Liver (tissue), 9 donors: ENCODE measurements around the gene PPARA. TPM values are rescaled to one million over a fixed set of nuclear protein-coding genes. Genes with fewer than 3 reads are reported as not detected.

Experiments used
- DNase-seq: peaks from one replicate; pipeline ENCODE4 v3.0.0-alpha.2; 2017; ENCODE audit warnings: low spot score
- H3K27ac ChIP-seq, 2 donors: one replicate each; pipeline ENCODE4 v1.7.0; 2013; ENCODE audit warnings: inconsistent platforms in 2 of 2, low read length in 2 of 2, control low read depth in 1 of 2, low read depth in 1 of 2, mild to moderate bottlenecking in 1 of 2
- H3K27me3 ChIP-seq, 4 donors: one replicate each; pipeline versions ENCODE4 v1.6.1 to v1.7.0; 2013; ENCODE audit warnings: low read length in 3 of 4, inconsistent platforms in 1 of 4, mild to moderate bottlenecking in 1 of 4, moderate library complexity in 1 of 4; ENCODE audit not compliant: control insufficient read depth in 4 of 4, insufficient read depth in 4 of 4
- H3K36me3 ChIP-seq, 4 donors: one replicate each; pipeline versions ENCODE4 v1.6.1 to v1.7.0; 2013; ENCODE audit warnings: low read length in 3 of 4, mild to moderate bottlenecking in 3 of 4, low read depth in 1 of 4, moderate library complexity in 1 of 4; ENCODE audit not compliant: control insufficient read depth in 4 of 4, insufficient read depth in 3 of 4
- H3K4me1 ChIP-seq, 4 donors: one replicate each; pipeline versions ENCODE4 v1.6.1 to v1.7.0; 2013; ENCODE audit warnings: low read length in 3 of 4, mild to moderate bottlenecking in 3 of 4, moderate library complexity in 1 of 4; ENCODE audit not compliant: control insufficient read depth in 4 of 4, insufficient read depth in 4 of 4
- H3K4me3 ChIP-seq, 3 donors: one replicate each; pipeline versions ENCODE4 v1.6.1 to v1.7.0; 2013; ENCODE audit warnings: low read length in 3 of 3, control low read depth in 1 of 3, low read depth in 1 of 3, mild to moderate bottlenecking in 1 of 3
- H3K9ac ChIP-seq, 2 donors: one replicate each; pipeline ENCODE4 v1.7.0; 2013; ENCODE audit warnings: low read length in 2 of 2, mild to moderate bottlenecking in 2 of 2, moderate library complexity in 2 of 2, control low read depth in 1 of 2, low read depth in 1 of 2
- H3K9me3 ChIP-seq, 4 donors: one replicate each; pipeline versions ENCODE4 v1.6.1 to v1.7.0; 2013; ENCODE audit warnings: low read length in 3 of 4; ENCODE audit not compliant: control insufficient read depth in 4 of 4
- ATF3 ChIP-seq: IDR thresholded peaks from 2 replicates; pipeline ENCODE4 v1.6.1; 2016; ENCODE audit warnings: antibody characterized with exemption
- FOXA1 ChIP-seq: IDR thresholded peaks from 2 replicates; pipeline ENCODE4 v1.6.1; 2016; ENCODE audit warnings: antibody characterized with exemption
- FOXA2 ChIP-seq: IDR thresholded peaks from 2 replicates; pipeline ENCODE4 v1.6.1; 2016; ENCODE audit warnings: antibody characterized with exemption
- GABPA ChIP-seq, 2 donors: IDR thresholded peaks in 1 of 2; conservative IDR thresholded peaks in 1 of 2; 2 replicates each; pipeline ENCODE4 v1.6.1; 2016; ENCODE audit warnings: antibody characterized with exemption in 2 of 2, mild to moderate bottlenecking in 1 of 2, moderate library complexity in 1 of 2
- HNF4G ChIP-seq: IDR thresholded peaks from 2 replicates; pipeline ENCODE4 v1.6.1; 2016; ENCODE audit warnings: antibody characterized with exemption
- JUND ChIP-seq, 2 donors: IDR thresholded peaks; 2 replicates each; pipeline ENCODE4 v1.6.1; 2016; ENCODE audit warnings: antibody characterized with exemption in 2 of 2
- MAX ChIP-seq: IDR thresholded peaks from 2 replicates; pipeline ENCODE4 v1.6.1; 2016; ENCODE audit warnings: antibody characterized with exemption
- NR2F2 ChIP-seq: IDR thresholded peaks from 2 replicates; pipeline ENCODE4 v1.6.1; 2016; ENCODE audit warnings: antibody characterized with exemption
- REST ChIP-seq: IDR thresholded peaks from 2 replicates; pipeline ENCODE4 v1.6.1; 2016; ENCODE audit warnings: antibody characterized with exemption, mild to moderate bottlenecking
- RXRA ChIP-seq, 2 donors: IDR thresholded peaks; 2 replicates each; pipeline ENCODE4 v1.6.1; 2017 to 2018; ENCODE audit warnings: antibody characterized with exemption in 2 of 2, mild to moderate bottlenecking in 1 of 2
- SP1 ChIP-seq: IDR thresholded peaks from 2 replicates; pipeline ENCODE4 v1.6.1; 2018; ENCODE audit warnings: antibody characterized with exemption, mild to moderate bottlenecking
- TAF1 ChIP-seq: conservative IDR thresholded peaks from 2 replicates; pipeline ENCODE4 v1.6.1; 2016; ENCODE audit warnings: antibody characterized with exemption, mild to moderate bottlenecking
- WGBS: extraction: QIAGEN DNeasy Blood & Tissue Kit; methylation state at CpG from one replicate; pipeline ENCODE4 v1.1.7; 2013; 5-methylcytosine and 5-hydroxymethylcytosine counted together
- polyA plus RNA-seq, 2 donors: library from polyadenylated mRNA; stranded (reverse) in 1 of 2; unstranded in 1 of 2; fragments of 200-250 nt in 1 of 2; fragments of >200 nt in 1 of 2; fragmentation: Nextera tagmentation in 1 of 2; extraction: Ambion mirVana in 1 of 2; gene quantifications; one replicate each; pipeline versions ENCODE4 v1.2.1 to v1.2.3, GENCODE V29; 2013 to 2015
- total RNA-seq, 2 donors: library from RNA; depleted of rRNA; stranded (reverse); fragments of >200 nt; gene quantifications; one replicate each; pipeline ENCODE4 v1.2.3, GENCODE V29; 2014
- donor health status: healthy.
- donor health status: healthy.
- donor health status: healthy.
- donor health status: healthy.
- donor health status: healthy.

Gene PPARA
- total and polyA plus RNA-seq, 4 donors, result 31.2 to 78.8 (median 41.3) TPM

GRCh38 chr22:46287873-46288751, 137.8 kb downstream of the PPARA start:
- TF ChIP-seq ATF3 (no peak), MAX (no peak), GABPA (IDR thresholded peaks at IDR 0.05 in 1 of 2, conservative IDR thresholded peaks at IDR 0.05 in 1 of 2) (peak in 1 of 2 donors; percentile 43), RXRA (IDR thresholded peaks at IDR 0.05) (no peak), FOXA2 (no peak), SP1 (peak; percentile 41), TAF1 (no peak), HNF4G (no peak), JUND (IDR thresholded peaks at IDR 0.05) (no peak), NR2F2 (peak; percentile 59), FOXA1 (no peak)
- H3K4me1 ChIP-seq, result peaks cover 0 to 4% (median 2%) of the 10 kb centered on the region in 4 donors
- H3K9ac ChIP-seq, result no peak overlapping the region
- H3K27ac ChIP-seq, result peak overlapping the region; percentile 13 to 39
- H3K9me3 ChIP-seq, result no peaks in the 10 kb centered on the region
- H3K4me3 ChIP-seq, result no peak overlapping the region
- no peaks in the 10 kb centered on the region for H3K27me3 ChIP-seq
- no peak for DNase-seq
- H3K36me3 ChIP-seq, result peaks cover 40 to 88% (median 73%) of the 10 kb centered on the region in 4 donors
- 79% methylated on average over 24 of the region's 24 CpGs for WGBS

GRCh38 chr22:46288846-46289243, 138.5 kb downstream of the PPARA start:
- H3K4me1 ChIP-seq, result peaks cover 0 to 4% (median 2%) of the 10 kb centered on the region in 4 donors

More at GRCh38 chr22:46288846-46289243, 138.5 kb downstream of the PPARA start:
- peaks cover 39 to 91% (median 72%) of the 10 kb centered on the region in 4 donors for H3K36me3 ChIP-seq
- no peak overlapping the region for H3K9ac ChIP-seq
- DNase-seq, result no peak
- no peaks in the 10 kb centered on the region for H3K27me3 ChIP-seq
- no peak for TF ChIP-seq HNF4G
- TF ChIP-seq REST, result no peak
- H3K4me3 ChIP-seq, result no peak overlapping the region
- no peaks in the 10 kb centered on the region for H3K9me3 ChIP-seq
- no peak overlapping the region for H3K27ac ChIP-seq
- 87% methylated on average over 7 of the region's 7 CpGs for WGBS
